GM12892 (cell line): ENCODE data around the gene TAF7L.

Experiments
- POLR2AphosphoS5 ChIP-seq: IDR thresholded peaks from 2 replicates; pipeline ENCODE4 v1.6.1; 2011; ENCODE audit warnings: low read depth, low read length, control low read depth
- TAF1 ChIP-seq: IDR thresholded peaks from 2 replicates; pipeline ENCODE4 v1.6.1; 2011; ENCODE audit warnings: low read depth, mild to moderate bottlenecking, control low read depth, low read length, borderline replicate concordance

- no peak for TF ChIP-seq TAF1
- TF ChIP-seq POLR2AphosphoS5 = no peak
These were observed 60.5 kb downstream of the TAF7L start for GRCh38 chrX:101230636-101231035.
